ENCODE results near the gene TM9SF3.

TM9SF3 gene

DNA sequence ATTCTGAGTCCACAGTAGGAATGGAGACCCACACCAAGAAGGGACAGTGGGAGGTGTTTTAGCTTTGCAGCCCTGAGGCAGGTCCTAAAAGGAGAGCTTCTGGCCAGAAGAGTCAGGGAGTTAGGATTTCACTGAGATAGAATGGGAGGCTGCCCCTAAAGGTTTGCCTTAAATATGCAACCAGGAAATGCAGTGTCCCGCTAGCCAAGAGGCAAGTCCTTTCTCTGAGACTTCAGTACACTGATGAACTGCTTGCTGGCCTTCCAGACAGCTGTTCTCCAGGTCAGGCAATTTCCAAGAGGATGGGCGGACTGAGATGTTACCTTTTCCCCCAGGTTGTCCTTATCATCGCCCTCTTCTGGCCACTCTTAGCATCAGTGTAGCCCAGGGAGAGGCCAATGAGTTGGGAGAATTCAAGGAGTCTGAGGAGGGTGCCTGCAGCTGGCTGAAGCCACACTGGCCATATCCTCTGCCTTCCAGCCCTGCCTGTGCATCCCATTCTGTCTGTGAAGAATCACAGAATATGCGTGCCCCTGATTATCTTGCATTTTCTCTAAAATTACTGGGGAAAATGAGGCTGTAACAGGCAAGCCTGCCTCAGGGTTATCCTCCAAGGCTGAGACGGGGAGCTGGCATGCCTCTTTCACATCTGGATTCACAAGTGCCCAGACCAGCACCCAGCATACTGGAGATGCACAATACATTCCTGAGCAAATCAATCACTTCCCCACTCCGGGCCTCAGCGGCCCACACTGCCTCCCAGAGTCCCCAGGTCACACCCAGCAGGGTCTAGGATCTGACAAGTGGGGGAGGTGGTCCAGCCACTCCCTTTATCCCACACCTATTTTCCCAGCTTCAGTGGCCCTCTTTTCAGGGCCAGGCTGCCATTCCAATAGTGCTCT lies 75.5 kb downstream of the TM9SF3 start:
- no peak for DNase-seq (ENCODE audit: low read depth, low spot score)

DNA sequence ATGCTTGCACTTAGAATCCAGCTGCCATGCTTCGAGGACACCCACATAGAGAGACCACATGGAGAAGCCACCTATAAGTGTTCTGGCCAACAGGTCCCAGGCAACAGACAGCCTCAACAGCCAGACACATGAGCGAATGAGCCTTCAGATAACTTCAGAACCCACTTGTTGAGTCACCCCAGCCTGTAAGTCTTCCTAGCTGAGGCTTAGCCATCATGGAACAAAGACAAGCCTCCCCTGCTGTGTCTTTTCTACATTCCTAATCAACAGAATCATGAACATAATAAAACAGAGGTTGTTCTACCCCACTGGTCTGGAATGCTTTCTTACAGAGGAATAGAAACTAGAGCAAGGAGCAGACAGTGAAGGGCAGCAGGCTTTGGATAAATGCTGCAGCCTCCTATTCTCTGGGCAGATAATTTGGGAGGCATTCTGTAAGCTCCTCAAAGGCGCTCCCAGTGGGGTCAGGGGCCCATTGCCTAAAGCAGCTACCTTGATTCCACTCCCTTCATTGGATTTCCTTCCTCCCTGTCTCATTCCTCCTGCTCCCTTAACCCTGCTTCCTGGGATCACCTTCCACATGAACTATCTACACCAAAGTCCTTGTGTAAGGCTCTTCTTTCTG lies 77.7 kb downstream of the TM9SF3 start:
- peak; percentile 15 for DNase-seq (ENCODE audit: low read depth, low spot score)

DNA sequence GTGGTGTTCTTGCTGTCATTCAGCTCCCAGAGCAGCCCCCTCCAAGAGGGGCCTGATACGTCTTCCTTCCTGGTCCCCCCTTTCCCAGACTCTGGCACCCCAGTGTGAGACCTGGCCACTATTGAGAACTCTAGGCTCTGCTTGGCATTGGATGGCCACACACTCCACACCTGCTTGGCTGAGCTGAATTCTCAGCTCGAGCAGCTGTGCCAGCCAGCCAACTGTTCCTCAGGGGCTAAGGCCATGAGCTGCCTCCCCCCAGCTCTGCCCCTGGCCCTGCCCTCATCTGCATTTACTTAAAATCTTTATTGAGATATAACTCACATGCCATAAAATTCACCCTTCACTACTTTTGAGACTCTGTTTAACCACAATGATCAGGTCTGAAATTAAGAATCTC lies 79.8 kb downstream of the TM9SF3 start:
- no peak for DNase-seq (ENCODE audit: low read depth, low spot score)

DNA sequence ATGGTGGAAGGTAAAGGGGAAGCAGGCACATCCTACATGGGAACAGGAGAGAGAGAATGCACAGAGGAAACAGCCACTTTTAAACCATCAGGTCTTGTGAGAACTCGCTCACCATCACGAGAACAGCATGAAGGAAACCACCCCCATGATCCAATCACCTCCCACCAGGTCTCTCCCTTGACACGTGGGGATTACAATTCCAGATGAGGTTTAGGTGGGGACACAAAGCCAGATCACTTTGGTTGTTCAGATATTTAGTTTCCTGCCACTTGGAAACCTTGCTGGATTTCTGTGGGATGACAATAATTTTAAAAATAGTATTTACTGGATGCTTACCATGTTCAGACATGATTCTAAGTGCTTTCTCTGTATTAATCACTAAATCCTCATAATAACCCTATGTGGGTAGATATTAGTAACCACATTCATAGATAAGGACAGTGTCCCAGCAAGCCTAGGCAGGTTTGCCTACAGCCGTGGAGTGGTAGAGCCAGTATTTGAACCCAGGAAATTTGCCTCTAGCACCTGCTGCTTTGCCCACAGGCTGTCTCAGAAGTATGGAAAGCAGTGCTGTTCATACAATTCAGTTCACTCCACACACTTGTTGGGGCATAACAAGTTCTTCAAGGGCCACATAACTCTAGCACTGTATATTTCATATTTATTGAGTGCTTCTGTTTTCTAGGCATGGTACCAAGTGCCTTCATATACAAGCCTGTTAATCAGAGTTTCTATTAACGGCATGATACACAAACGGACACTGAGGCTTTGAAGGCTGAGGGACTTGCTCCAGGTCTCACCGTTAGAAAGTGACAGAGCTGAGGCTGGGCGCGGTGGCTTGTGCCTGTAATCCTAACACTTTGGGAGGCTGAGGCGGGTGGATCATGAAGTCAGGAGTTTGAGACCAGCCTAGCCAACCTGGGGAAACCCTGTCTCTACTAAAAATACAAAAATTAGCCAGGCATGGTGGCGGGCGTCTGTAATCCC lies 81.4 kb downstream of the TM9SF3 start:
- DNase-seq (ENCODE audit: low read depth, low spot score) = no peak

DNA sequence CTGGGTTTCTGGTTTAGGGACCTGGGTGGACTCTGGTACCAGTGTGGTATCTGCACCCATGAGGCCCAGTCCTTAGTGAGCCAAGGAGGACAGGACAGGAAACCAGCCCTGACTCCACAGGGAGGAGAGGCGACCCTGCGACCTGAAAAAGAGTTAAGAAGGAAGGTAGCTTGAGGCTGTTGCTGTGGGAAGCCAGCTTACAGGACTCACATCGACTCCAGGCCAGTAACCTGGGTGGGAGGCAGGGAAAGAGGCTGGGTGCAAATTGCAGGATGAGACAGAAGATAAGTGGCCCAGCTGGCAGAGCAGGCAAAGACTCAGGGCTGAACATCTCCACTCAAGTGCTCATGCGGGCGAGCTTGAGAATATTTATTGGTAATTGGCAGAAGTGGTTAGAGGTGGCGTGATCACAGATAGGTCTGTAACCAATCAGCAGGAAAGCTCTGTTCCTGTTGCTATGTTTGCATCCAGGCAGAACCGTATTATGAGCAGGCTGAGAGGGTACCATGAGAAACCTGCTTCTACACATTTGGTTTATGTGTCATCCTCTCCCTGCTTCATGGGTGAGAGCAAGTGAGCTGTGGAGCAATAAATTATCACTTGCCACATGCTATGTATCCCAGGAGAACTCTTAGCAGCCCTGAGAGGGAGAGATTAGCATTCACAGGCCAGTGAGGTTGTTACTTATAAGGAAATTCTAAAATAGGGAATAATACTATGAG lies 84.1 kb downstream of the TM9SF3 start:
- no peak for DNase-seq (ENCODE audit: low read depth, low spot score)

DNA sequence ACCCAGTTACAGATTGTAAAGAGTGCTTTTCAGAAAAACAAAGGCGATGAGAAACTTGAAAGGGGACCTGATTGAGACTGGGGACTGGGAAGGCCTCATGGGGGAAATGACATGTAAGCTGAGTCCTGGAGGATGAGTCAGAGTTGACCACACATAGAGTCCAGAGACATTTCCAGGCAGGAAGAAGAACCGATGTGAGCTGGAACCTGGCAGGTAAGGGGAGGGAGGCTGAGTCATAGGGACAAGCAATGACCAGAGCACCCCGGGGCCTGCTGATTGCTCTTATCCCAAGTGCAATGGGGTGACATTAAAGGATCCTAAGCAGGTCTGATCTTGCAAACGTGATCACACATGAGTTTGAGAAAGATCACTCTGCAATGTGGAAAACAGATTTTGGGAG lies 84.8 kb downstream of the TM9SF3 start:
- DNase-seq (ENCODE audit: low read depth, low spot score) = no peak

DNA sequence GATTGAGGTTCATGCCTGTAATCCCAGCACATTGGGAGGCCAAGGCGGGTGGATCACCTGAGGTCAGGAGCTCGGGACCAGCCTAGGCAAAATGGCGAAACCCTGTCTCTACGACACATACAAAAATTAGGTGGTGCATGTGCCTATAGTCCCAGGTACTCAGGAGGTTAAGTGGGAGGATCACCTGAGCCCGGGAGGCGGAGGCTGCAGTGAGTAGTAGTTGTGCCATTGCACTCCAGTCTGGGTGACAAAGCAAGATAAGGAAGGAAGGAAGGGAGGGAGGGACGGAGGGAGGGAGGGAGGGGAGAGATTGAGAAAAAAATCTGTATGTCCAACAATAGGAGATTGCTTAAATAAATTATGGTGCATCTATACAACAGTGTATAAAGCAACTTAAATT lies 86.3 kb downstream of the TM9SF3 start:
- DNase-seq (ENCODE audit: low read depth, low spot score) = no peak

DNA sequence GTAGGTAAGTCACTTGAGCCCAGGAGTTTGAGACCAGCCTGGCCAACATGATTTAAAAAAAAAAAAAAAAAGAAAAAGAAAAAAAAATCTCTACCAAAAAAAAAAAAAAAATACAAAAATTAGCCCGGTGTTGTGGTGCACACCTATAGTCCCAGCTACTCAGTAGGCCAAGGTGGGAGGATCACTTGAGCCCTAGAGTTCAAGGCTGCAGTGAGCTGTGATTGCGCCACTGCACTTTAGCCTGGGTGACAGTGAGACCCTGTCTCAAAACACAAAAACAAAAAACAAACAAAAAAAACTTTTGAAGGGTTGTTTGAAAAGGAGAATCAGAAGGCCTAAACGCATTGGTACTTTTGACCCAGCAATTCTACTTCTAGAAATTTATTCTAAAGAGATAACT lies 86.8 kb downstream of the TM9SF3 start:
- no peak for DNase-seq (ENCODE audit: low read depth, low spot score)

DNA sequence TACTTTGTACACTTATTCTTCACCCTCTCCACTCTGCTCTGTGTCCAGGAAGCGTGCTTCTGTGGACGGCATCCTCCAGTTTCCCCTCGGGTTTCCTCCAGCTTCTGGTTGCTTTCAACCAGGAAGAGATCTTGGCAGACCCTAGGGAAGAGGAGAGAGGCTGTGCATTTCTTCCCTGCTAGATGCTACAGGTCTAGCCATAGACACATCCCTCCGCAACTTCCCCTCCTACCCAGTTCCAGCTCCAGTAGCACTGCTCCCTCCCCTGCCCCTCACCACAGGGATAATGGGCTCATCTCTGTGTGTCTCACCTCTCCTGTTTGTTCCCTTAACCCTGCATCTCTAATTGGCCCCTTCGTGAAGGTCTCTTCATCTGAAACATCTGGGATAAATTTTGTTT lies 89.4 kb downstream of the TM9SF3 start:
- no peak for DNase-seq (ENCODE audit: low read depth, low spot score)

DNA sequence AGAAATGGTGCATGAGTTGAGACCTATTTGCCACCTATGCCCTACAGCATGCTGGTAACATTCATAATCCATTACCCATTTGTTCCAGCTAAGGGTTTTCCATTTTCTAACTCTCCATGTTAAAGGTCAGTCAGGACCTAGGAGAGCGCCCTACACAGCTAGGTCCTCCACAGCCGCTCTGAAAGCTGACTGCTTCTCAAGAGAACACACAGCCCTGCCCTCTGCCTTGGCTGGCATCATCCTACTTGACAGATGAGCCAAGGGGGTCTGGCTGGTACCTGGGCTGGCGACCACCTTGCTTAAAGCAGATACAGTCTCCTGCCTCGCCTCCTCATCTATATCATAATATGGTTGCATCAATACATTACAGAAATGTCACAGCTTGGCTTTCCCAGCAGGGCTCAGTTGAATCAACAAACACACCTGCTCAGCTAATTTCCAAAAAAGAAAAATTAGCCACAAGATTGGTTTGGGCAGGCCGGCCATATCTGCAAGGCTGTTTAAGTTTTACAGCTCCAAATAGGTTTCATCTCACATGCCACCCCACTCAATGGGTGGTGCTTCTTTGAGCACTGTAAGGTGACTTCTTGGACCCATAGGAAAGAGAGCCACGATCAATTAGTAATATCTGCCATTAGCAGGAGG lies 90.4 kb downstream of the TM9SF3 start:
- DNase-seq (ENCODE audit: low read depth, low spot score) = no peak

DNA sequence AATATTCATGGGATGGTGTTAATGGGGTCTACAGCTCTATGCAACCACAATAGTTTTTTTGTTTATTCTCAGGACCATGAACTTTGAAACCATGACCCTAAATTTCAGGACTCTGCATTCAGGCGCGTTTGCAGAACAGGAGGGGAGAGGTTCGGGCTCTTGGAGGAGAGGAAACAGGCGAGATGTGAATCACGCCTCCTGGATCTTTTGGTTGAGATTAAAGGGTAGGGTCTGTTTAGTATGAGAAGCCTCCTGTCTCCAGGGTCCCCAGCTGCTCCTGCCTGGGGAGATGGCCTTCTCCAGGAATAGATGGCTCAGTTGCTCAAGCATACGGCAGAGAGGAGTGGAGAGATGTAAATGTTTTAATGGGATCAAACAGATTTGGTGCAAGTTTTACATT lies 91.3 kb downstream of the TM9SF3 start:
- no peak for DNase-seq (ENCODE audit: low read depth, low spot score)

DNA sequence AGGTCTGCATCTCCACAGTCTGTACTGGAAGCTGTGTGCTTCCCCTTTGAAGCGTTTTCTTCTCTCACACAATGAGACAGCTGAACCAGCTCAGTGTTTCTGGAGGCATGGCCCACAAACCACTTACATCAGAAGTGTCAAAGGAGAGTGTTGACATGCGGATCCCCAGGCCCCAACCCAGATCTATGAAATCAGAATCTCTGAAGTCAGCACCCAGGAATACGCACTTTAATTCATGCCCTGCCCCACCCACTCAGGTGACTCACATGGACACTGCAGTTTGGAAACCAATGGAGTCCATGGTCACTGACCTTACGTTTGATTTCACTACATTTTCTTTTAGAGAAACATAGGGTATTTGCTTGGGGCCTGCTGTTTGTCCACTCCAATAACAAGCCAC lies 92.1 kb downstream of the TM9SF3 start:
- no peak for DNase-seq (ENCODE audit: low read depth, low spot score)

DNA sequence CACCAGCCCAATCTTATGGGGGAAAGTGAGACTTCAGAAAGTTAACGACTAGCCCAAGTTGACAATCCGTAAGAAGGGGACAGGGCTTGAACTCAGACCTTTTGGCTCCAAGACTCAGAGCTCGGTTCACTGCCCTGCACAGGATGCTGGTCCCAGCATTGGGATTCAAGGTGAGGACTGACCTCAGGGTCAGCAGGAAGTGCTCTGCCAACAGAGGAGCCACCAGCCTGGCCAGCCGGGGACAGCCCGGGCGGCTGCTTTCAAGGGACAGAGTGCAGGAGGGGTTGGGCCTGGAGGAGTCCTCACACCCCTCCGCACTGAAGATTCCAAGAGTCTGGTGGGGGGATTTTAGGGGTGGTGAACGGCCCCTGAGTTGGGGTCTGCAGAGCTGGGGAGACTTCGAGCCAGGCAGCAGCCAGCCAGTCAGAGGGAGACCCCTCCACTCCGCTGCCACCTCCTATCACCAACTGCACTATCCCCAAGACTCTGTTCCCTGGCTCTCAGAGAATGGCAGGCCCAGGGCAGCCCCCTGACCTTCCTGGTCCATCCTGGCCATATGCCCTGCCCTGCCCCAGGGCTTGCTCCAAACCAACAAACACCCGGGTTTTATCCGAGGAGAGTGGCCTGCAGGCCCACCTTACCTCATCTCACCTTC lies 92.8 kb downstream of the TM9SF3 start:
- no peak for DNase-seq (ENCODE audit: low read depth, low spot score)

DNA sequence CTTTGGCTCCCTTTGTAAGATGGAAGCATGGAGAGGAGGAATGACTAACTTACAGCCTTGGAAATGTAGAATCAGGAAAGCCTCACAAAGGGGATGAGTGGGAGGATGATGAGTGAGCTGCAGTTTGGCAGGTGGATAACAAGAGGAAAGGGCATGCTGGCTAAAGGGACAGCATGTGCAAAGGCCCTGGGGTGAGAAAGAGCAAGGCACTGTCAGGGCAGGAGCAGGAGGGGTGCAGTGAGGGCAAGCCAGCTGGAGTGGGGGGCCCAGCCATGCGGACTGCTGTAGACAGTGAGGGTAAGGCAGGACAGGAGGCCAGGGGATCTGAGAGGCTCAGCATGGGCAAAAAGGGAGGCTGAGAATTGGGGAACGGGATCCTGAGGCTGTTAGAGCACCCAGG lies 93.6 kb downstream of the TM9SF3 start:
- DNase-seq (ENCODE audit: low read depth, low spot score) = no peak

DNA sequence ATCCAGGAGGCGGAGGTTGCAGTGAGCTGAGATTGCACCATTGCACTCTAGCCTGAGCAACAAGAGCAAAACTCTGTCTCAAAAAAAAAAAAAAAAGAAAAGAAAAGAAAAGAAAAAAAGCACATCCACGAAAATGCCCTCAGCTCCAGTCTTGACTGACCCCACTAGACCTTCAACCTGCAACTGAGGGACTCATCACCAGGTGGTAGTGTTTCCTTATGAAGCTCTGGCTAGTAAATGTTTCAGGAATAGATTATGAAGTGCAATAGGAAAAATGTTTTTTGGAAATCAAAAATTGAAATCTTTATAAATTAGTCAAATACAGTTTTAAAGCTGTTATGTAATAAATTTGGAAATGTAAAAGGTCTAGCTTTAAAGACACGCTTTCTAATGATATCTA lies 95.5 kb downstream of the TM9SF3 start:
- DNase-seq (ENCODE audit: low read depth, low spot score) = no peak

DNA sequence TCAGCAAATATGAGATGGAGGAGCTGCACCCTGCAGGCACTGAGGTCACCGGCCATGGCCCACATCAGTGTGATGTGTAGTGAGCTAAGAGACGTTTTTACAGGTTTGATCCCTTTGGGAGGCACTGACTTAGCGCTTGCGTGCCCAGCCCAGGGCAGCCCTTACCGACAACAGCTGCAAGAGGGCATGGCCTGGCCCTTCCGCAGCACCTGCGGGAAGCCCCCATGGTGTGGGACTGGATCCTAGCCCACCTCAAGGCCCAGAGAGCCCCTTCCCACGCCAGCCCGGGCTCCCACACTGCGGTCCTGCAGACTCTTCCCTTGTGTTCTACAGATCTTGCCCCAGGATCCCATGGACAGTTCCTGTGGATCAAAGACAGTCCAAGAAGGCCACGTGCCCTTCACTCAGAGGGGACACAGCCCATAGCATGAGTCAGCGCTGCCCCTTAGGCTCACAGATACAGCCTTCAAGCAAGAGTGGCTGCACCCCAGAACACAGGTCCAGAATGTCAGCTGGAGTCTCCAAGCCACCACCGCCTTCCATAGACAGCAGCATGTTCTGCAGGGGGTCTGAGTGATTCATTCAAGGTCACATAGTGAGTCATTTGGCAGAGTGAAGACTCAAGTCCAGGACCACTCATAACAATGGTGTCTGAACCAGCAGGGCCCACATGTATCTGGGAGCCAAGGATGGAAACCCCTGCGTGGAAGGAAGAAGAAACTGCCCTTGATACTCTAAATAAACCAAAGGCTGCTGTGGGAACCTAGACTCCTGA lies 98.5 kb downstream of the TM9SF3 start:
- no peak for DNase-seq (ENCODE audit: low read depth, low spot score)

DNA sequence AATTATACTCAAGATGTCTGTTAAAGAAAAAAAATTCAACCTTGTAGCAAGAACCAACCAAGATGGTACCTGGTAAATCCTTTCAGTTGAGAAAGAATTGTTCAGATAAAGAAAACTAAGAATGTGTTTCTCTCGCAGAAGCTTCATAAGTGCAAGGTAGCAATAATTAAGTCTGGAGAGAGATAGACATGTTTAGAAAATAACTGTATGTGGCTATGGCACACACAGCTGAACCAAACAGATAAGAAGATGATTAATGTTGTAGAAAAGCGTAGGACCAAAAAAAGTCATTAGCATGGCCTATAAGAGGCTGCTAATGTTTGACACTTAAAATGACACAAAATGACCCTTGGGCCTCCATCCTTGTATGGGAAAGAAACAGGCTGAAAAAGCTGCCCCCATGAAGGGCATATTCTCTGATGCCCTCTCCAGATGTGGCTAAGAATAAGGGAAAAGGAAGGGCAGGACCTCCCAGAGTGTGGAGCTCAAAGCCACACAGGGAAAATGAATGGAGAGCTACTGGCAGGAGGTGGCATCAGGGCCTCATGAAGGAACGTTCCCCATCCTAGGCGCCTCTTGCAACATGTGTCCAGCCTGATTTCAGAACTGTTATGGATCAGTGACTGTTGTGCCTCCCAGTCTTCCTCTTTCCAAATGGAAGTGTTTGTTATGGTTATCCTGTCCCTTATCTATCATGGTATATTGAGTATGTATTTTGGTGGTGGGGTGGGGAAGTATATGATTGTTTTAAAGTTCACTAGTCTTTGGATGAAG lies 103.8 kb downstream of the TM9SF3 start:
- no peak for DNase-seq (ENCODE audit: low read depth, low spot score)

DNA sequence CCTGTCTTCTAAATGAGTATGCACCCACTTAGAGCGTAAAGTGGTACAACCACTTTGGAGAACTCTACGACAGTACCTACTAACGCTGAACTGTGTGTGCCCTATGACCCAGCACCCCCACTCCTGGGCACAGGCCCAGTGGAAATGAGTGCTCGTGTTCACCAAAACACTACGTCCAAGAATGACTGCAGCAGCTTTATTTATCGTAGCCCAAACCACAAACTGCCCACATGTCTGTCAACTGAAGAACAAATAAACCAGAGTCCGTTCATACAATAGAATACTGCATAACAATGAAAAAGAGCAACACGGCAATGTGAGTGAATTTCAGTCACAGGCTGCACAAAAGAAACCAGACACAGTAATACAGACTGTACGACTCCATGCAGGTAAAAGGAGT lies 108.5 kb downstream of the TM9SF3 start:
- DNase-seq (ENCODE audit: low read depth, low spot score) = no peak

DNA sequence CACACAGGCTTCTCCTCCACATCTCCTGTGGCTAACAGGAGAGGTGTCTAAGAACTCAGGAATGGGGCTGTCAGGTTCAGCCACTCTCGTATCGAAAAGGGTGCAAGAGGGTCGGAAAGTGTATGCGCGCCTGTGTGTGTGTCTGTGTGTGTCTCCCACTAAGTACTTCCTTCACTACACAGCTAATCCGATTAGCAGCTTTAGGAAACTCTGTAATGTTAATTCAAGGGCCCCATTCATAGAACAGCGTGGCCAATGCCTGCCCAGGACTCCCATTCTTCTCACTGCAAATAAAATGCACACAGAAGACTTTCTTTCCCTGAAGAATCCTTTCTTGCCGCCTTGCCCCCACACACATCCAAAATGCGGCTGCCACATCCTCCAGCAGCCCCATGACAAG lies 112.9 kb downstream of the TM9SF3 start:
- no peak for DNase-seq (ENCODE audit: low read depth, low spot score)
